Activated T-helper 17 cell treated with anti-CD3 and anti-CD28 coated beads, Interleukin-2, amount 50 U/mL, for 72 hours (primary cell): Measurements from ENCODE around the gene NEGR1. TPM values are rescaled to one million over a fixed set of nuclear protein-coding genes. Genes with fewer than 3 reads are reported as not detected.

ENCODE experiments used
- ATAC-seq: fragments of 150-1000 bp; cut with Tn5 transposase; replicated peaks from 2 replicates; pipeline ENCODE4 v1.10.0; 2021; ENCODE audit warnings: mild to moderate bottlenecking, moderate library complexity
- H3K27ac Mint-ChIP-seq: one replicate; pipeline ENCODE4 v1.8.0; 2022; ENCODE audit warnings: mixed read lengths
- H3K27me3 Mint-ChIP-seq: one replicate; pipeline ENCODE4 v1.8.0; 2022; ENCODE audit warnings: mixed read lengths
- H3K36me3 Mint-ChIP-seq: one replicate; pipeline ENCODE4 v1.8.0; 2022; ENCODE audit warnings: low read depth, mild to moderate bottlenecking, mixed read lengths
- H3K4me1 Mint-ChIP-seq: one replicate; pipeline ENCODE4 v1.8.0; 2022; ENCODE audit warnings: mixed read lengths
- H3K4me3 Mint-ChIP-seq: one replicate; pipeline ENCODE4 v1.8.0; 2022; ENCODE audit warnings: mild to moderate bottlenecking, mixed read lengths
- H3K9me3 Mint-ChIP-seq: one replicate; pipeline ENCODE4 v1.8.0; 2022; ENCODE audit warnings: mixed read lengths
- total RNA-seq, 2 donors: library from RNA; stranded (reverse); gene quantifications; one replicate each; pipeline ENCODE4 v1.2.3, GENCODE V29; 2022

The NEGR1 gene
- total RNA-seq, 2 donors from 2014 or later, result not detected

DNA sequence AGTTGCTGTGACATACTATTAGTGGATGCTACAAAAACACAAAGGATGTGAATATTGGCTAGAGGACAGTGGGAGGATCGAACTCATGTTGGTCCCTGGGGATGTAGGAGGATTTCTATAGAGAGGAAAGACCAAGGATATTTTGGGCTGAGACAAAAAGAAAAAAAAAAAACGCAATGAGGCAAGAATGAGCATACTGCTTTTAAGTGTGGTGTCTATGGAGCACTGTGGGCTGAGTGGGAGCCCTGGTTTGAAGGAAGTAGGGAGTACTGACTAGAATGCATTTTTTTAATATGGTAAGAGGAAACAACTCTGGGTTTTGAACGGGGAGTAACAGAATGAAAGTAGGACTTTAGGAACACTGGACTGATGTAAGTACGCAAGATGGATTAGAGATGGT, 450.7 kb downstream of the NEGR1 start:
- Mint-ChIP-seq H3K36me3 (no peaks in the 10 kb centered on the region), H3K9me3 (peaks cover 10% of the 10 kb centered on the region), H3K4me3 (no peak overlapping the region), H3K4me1 (no peaks in the 10 kb centered on the region), H3K27me3 (no peaks in the 10 kb centered on the region), H3K27ac (no peak overlapping the region)
- ATAC-seq, result no peak

DNA sequence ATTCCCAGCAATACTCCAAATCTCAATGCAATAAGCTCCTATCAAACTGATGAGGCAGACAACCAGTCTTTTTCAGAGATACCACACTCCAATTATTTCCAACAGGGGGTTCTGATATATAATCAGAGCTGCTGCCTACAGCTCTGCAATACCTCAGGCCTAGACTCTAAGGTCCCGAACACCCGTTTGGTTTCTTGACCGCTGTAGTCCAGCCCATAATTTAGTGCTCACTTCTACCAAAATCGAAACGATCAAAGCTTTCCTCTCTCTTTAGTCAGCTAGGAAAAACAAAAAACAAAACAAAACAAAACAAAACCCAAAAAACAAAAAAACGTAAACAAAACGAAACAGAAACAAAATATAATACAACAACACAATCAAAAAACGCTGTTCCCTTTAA, 453.0 kb downstream of the NEGR1 start:
- H3K4me1 Mint-ChIP-seq, result no peaks in the 10 kb centered on the region
- H3K9me3 Mint-ChIP-seq, result peaks cover 14% of the 10 kb centered on the region
- no peaks in the 10 kb centered on the region for H3K36me3 Mint-ChIP-seq
- H3K4me3 Mint-ChIP-seq, result no peak overlapping the region
- no peak for ATAC-seq
- no peaks in the 10 kb centered on the region for H3K27me3 Mint-ChIP-seq
- H3K27ac Mint-ChIP-seq, result no peak overlapping the region

DNA sequence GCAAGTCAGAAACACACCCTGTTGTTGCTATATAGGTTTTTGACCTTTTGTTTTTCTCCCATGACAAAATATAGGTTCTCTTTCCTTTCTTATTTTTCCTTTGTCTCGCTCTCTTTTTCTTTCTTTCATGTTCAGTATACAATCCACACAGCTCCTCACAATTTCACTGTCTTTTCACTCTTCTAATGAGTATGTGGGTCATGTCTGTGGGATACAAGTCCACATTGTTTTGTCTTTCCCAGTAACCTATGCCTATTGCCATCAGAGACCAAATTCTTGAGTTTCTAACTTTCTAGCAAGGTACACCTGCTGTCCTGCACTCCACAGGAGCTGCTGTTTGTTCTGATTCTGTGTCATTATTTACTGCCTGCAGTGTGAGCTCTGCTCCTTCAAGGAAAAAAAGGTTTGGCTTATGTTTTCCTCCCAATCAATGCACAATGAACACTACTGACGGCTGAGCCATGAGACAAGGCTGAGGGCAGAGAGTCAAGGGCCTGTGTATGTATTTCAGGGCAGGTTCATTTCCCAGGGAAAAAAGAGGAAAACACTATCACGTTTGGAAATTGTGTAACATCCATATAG, 453.8 kb downstream of the NEGR1 start:
- no peaks in the 10 kb centered on the region for H3K36me3 Mint-ChIP-seq
- H3K27ac Mint-ChIP-seq, result no peak overlapping the region
- ATAC-seq, result no peak
- no peaks in the 10 kb centered on the region for H3K4me1 Mint-ChIP-seq
- H3K4me3 Mint-ChIP-seq, result no peak overlapping the region
- peaks cover 14% of the 10 kb centered on the region for H3K9me3 Mint-ChIP-seq
- H3K27me3 Mint-ChIP-seq, result no peaks in the 10 kb centered on the region

DNA sequence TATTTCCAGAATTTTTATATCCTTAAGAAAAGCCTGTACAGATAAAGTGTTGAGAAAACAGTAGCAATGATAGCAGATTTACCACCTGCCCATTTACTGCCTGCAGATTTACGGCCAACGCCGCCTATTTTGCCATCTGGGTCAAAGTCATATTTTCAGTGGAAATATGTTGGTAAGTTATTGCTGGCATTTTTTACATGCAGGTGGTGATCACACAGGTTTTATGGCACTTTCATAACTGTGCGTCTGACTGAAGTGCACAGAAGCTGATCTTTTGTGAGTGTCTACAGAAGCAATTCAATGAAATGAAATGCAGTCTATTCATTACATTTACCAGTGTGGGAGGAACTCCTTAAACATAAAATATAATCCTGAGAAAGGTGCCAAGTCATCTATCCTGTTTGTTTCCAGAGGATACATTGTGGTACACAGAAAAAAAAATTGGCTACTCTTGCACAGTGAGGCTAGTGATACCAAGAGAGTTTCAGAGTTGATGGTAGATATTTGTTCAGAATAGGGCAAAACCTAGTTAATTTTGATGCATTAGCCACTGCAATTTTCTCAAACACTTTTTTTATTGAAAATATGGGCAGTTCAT, 458.5 kb downstream of the NEGR1 start:
- H3K27me3 Mint-ChIP-seq, result no peaks in the 10 kb centered on the region
- H3K4me3 Mint-ChIP-seq, result no peak overlapping the region
- peaks cover 20% of the 10 kb centered on the region for H3K9me3 Mint-ChIP-seq
- no peak overlapping the region for H3K27ac Mint-ChIP-seq
- H3K36me3 Mint-ChIP-seq, result no peaks in the 10 kb centered on the region
- ATAC-seq, result no peak
- no peaks in the 10 kb centered on the region for H3K4me1 Mint-ChIP-seq

DNA sequence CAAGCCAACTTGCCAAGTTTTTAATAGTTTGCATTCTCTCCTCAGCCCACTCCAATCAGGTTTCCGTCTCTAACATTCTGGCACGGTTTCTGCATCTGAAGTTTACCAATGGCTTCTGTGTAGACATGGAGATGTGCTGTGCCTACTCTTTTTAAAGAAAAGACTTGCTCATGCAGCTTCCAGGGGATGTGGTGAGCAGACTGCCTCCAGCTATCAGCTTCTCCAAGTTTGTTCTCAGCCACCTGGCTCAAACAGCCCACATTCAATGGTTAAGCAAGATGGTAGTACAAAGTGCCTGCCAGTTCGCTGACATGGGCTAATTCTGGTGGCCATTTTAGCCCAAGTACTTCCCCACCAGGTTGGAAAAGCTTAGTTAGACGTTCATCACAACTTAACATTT, 465.3 kb downstream of the NEGR1 start:
- Mint-ChIP-seq H3K36me3 (no peaks in the 10 kb centered on the region), H3K27ac (no peak overlapping the region), H3K9me3 (peaks cover 26% of the 10 kb centered on the region), H3K4me1 (no peaks in the 10 kb centered on the region), H3K27me3 (no peaks in the 10 kb centered on the region), H3K4me3 (no peak overlapping the region)
- ATAC-seq, result no peak

DNA sequence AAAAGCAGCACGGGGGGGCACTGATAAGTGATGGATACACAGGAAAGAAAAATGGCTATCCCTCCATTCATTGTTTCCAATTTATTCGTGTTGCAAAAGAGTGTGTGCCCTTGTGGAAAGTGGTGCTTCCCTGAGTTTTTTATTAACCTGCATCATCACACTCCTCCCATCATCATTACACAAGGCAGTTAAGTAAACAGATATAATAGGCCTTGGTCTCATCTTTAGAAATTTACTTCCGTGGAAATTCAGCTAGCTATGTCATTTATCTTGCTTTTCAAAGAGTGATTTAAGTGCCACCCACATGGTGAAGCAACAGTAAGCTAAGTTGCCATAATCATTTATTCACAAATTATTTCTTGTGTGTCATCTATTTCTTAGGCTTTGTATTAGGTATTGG, 473.3 kb downstream of the NEGR1 start:
- Mint-ChIP-seq H3K4me1 (no peaks in the 10 kb centered on the region), H3K27ac (no peak overlapping the region), H3K36me3 (no peaks in the 10 kb centered on the region), H3K27me3 (no peaks in the 10 kb centered on the region), H3K9me3 (no peaks in the 10 kb centered on the region), H3K4me3 (no peak overlapping the region)
- ATAC-seq, result no peak

DNA sequence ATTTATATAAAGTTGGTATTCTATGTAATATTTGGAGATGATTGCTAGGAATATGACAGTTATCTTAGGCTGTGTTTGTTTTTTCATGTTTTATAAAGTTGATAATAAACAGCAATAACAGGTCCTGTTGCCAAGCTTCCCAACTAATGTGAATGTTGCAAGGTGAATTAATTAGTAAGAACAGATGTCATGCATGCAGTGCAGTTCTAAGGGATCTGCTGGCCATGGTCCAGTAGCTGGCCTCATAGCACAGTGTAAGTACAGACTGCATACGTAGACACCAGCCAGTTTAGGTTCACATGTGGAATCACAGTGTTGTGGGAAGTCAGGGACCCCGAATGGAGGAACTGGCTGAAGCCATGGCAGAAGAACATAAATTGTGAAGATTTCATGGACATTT, 478.2 kb downstream of the NEGR1 start:
- Mint-ChIP-seq H3K27ac (no peak overlapping the region), H3K27me3 (no peaks in the 10 kb centered on the region), H3K4me1 (no peaks in the 10 kb centered on the region), H3K4me3 (no peak overlapping the region), H3K36me3 (no peaks in the 10 kb centered on the region), H3K9me3 (no peaks in the 10 kb centered on the region)
- no peak for ATAC-seq

DNA sequence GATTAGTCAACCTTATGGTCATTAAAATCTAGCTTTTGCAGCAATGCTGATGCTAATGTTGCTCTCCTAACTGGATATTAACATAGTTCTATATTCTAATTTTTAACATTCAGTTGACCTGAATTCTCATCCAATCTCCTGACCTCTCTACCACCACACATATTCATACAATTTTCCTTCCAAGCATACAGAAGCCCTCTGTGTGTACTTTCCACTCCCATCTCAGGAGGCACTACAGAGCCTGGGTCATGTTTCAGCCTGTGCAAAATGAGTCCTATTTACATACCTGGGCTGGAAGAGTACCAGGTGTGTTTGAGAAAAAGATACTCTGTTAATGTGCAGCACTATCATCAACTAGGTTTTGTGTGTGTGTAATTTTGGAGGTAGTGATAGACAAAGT, 486.3 kb downstream of the NEGR1 start:
- H3K36me3 Mint-ChIP-seq, result no peaks in the 10 kb centered on the region
- no peak for ATAC-seq
- H3K27me3 Mint-ChIP-seq, result no peaks in the 10 kb centered on the region
- H3K4me3 Mint-ChIP-seq, result no peak overlapping the region
- no peaks in the 10 kb centered on the region for H3K4me1 Mint-ChIP-seq
- no peak overlapping the region for H3K27ac Mint-ChIP-seq
- H3K9me3 Mint-ChIP-seq, result peaks cover 4% of the 10 kb centered on the region

DNA sequence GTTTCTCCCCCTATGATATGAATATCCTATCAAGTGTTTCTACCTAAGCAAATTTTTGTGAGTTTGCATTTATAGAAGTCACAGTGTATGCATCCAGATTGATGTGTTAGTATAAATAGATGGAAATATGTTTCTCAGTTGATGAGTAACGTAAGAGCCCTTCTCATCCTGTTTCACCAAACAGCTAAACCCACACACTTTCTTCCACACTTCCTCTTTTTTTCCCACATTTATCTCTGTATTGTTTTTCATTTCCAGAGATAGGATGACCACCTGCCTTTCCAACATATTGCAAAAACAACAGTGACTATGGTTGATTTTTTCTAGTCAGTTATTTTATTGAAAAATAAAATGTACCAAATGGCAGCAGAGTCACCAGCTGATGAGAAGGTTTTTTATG, 490.1 kb downstream of the NEGR1 start:
- Mint-ChIP-seq H3K27ac (no peak overlapping the region), H3K4me1 (no peaks in the 10 kb centered on the region), H3K9me3 (peaks cover 7% of the 10 kb centered on the region), H3K27me3 (no peaks in the 10 kb centered on the region), H3K4me3 (no peak overlapping the region), H3K36me3 (no peaks in the 10 kb centered on the region)
- ATAC-seq, result no peak

DNA sequence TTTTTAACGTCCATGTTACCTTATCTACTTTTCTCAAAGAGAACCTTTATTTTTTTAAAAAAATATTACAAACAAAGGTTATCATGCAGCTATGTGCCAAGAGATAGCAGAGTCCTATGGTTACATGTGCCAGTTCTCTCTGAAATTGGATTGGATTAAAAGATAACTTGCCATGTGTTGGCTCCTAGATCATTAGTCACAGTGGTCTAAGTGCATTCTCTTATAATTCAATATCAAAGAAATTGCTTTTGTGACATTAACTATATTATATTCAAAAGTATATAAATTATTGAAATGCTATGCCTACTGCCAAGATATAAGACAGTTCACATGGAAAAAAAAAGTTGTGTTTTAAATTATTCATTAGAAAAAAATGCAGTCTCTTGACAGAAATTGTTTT, 494.2 kb downstream of the NEGR1 start:
- Mint-ChIP-seq H3K36me3 (no peaks in the 10 kb centered on the region), H3K27me3 (no peaks in the 10 kb centered on the region), H3K9me3 (peaks cover 6% of the 10 kb centered on the region), H3K4me3 (no peak overlapping the region), H3K27ac (no peak overlapping the region), H3K4me1 (no peaks in the 10 kb centered on the region)
- ATAC-seq, result no peak

DNA sequence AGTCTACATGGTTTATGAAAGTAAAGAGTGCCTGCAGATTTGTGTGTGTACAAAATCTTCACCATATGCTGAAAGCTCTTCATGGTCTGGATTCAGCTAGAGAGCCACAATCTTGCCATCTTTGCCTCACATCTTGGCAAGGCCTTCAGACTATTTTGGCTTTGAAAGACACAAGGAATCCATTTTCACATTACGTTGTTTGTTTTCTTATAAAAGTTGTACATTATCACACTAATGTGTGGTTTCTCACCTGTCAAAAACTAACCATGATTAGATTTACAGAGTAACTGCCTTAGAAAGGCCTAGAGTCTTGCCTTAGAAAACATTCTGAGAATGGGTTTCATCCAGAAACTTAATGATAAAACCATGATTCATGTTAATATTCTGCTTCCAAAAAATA, 494.6 kb downstream of the NEGR1 start:
- no peak overlapping the region for H3K4me3 Mint-ChIP-seq
- H3K27ac Mint-ChIP-seq, result no peak overlapping the region
- peaks cover 6% of the 10 kb centered on the region for H3K9me3 Mint-ChIP-seq
- no peaks in the 10 kb centered on the region for H3K36me3 Mint-ChIP-seq
- ATAC-seq, result no peak
- H3K27me3 Mint-ChIP-seq, result no peaks in the 10 kb centered on the region
- no peaks in the 10 kb centered on the region for H3K4me1 Mint-ChIP-seq

DNA sequence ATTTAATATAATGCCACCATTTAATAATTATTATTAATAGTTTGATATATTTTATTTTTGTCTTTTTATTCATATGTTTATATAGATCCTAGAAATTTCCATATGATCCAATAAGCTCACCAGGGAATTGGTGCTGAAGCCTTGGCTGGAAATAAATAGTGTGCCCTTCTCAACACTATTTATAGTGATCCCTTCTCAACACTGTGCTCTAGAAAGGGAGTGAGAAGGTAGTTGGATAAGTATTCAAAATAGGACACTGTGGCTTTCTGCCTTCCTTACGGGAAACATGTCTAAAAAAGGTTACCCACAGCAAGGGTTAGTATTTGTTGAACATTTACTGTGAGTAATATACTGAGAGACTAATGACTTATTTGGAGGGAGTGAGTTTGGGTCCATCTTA, 496.1 kb downstream of the NEGR1 start:
- H3K4me3 Mint-ChIP-seq, result no peak overlapping the region
- no peaks in the 10 kb centered on the region for H3K27me3 Mint-ChIP-seq
- no peaks in the 10 kb centered on the region for H3K4me1 Mint-ChIP-seq
- no peak overlapping the region for H3K27ac Mint-ChIP-seq
- H3K36me3 Mint-ChIP-seq, result no peaks in the 10 kb centered on the region
- no peak for ATAC-seq
- peaks cover 6% of the 10 kb centered on the region for H3K9me3 Mint-ChIP-seq

DNA sequence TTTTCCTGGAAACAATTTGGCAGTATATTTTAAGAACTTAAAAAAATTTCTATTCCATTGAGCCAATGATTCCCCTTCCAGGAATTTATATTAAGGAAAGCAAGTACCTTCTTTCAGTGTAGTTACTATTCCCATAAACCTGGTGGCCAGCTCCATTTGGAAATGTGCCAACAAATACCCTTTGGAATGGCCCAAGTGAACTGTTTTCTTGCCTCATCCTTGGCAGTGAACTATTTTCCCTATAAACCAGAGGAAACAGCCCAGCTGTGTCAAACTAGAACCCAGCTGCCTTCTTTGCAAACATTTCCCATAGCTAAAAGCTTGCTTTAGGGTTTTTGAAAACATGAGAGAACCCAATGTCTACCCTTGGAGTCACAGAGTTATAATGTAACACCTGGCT, 496.9 kb downstream of the NEGR1 start:
- no peak for ATAC-seq

DNA sequence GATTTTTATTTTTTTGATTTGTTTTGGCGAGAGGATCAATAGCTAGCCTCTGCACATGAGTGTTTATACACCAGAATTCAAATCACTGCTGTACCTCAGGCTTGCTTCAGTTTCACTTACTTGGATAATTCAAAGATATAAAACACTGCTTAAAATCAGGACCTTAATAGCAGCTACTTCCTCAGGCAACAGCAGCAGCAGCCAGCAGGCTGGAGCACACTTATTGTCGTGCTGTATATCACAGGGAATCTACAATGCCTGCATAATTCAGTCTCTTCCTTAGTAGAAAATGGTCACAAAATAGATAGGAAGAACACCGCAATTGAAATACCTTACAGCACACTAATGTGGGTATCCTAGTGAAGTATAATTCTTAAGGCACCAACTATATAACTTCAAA, 497.3 kb downstream of the NEGR1 start:
- H3K27ac Mint-ChIP-seq, result no peak overlapping the region
- ATAC-seq, result no peak
- H3K4me1 Mint-ChIP-seq, result no peaks in the 10 kb centered on the region
- no peaks in the 10 kb centered on the region for H3K27me3 Mint-ChIP-seq
- H3K36me3 Mint-ChIP-seq, result no peaks in the 10 kb centered on the region
- no peak overlapping the region for H3K4me3 Mint-ChIP-seq
- peaks cover 3% of the 10 kb centered on the region for H3K9me3 Mint-ChIP-seq

More for the DNA sequence above, 496.9 kb downstream of the NEGR1 start:
- no peaks in the 10 kb centered on the region for H3K27me3 Mint-ChIP-seq
- H3K4me3 Mint-ChIP-seq, result no peak overlapping the region
- peaks cover 3% of the 10 kb centered on the region for H3K9me3 Mint-ChIP-seq
- no peaks in the 10 kb centered on the region for H3K36me3 Mint-ChIP-seq
- H3K27ac Mint-ChIP-seq, result no peak overlapping the region
- no peaks in the 10 kb centered on the region for H3K4me1 Mint-ChIP-seq

DNA sequence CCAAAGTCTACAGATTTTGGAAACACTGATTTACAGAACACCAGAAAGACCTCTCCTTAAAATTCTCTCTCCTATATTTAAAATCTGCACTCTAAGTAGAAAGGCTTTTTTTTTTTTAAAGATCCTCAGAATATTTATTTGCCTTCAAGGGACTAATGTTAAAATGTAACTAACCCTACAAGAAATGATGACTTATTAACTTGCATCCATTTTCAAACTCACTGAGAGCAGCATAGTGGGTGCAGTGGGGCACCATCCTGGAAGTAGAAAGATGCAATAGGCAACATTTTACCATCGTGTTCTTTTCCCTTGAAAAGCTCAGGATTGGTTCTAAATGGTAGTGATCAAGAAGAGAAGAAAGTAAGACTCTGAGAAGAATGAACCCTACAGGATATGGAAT, 498.1 kb downstream of the NEGR1 start:
- H3K27ac Mint-ChIP-seq, result no peak overlapping the region
- H3K36me3 Mint-ChIP-seq, result no peaks in the 10 kb centered on the region
- H3K4me1 Mint-ChIP-seq, result no peaks in the 10 kb centered on the region
- peaks cover 3% of the 10 kb centered on the region for H3K9me3 Mint-ChIP-seq
- no peak for ATAC-seq
- no peaks in the 10 kb centered on the region for H3K27me3 Mint-ChIP-seq
- H3K4me3 Mint-ChIP-seq, result no peak overlapping the region

DNA sequence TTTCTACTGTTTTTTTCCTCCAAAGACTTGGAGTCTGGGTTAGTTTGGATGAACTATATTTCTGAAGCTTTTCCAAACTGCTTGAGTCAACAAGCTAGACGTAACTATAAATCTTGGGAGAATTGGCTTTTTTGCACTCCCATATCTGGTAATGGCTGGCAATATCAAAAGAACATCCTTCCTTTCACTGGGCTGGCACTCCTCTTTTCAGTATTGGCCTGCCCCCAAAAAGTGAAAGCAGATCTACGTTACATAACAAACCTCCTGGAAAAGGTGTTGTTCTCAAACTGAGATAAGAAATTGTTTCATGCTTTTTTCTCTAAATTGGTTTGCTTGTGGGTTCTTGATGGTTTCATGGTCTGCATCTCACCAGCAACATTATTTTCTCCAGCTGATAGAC, 499.3 kb downstream of the NEGR1 start:
- H3K27me3 Mint-ChIP-seq, result no peaks in the 10 kb centered on the region
- H3K4me3 Mint-ChIP-seq, result no peak overlapping the region
- no peak overlapping the region for H3K27ac Mint-ChIP-seq
- H3K9me3 Mint-ChIP-seq, result peaks cover 6% of the 10 kb centered on the region
- no peaks in the 10 kb centered on the region for H3K4me1 Mint-ChIP-seq
- H3K36me3 Mint-ChIP-seq, result no peaks in the 10 kb centered on the region
- ATAC-seq, result no peak
